Prostate gland (tissue), 2 donors: ENCODE measurements around the gene MLST8. TPM values are rescaled to one million over a fixed set of nuclear protein-coding genes. Genes with fewer than 3 reads are reported as not detected.
"Not testable (repeated sequence)": the region's sequence is repeated elsewhere in the genome, so short reads cannot be mapped to it uniquely, and the experiment has no call there.

Experiments
- DNase-seq: peaks from one replicate; pipeline ENCODE4 v3.0.0-alpha.2; 2019; ENCODE audit warnings: low spot score
- H3K27ac ChIP-seq, 2 donors: fragments of 200-600 bp; sonication (generic); 2 replicates each; pipeline ENCODE4 v1.5.1; 2017 to 2019
- H3K27me3 ChIP-seq: fragments of 200-600 bp; sonication (generic); replicated peaks from 2 replicates; pipeline ENCODE4 v1.5.1; 2019; ENCODE audit not compliant: insufficient read depth
- H3K36me3 ChIP-seq, 2 donors: fragments of 200-600 bp; sonication (generic); 1 replicate in 1 of 2; 2 replicates in 1 of 2; pipeline versions ENCODE4 v1.5.1 to v1.8.1; 2017 to 2019
- H3K4me1 ChIP-seq: fragments of 200-600 bp; sonication (generic); replicated peaks from 2 replicates; pipeline ENCODE4 v1.5.1; 2019
- H3K4me3 ChIP-seq, 2 donors: fragments of 200-600 bp; sonication (generic); 2 replicates each; pipeline ENCODE4 v1.5.1; 2017 to 2019
- H3K9me3 ChIP-seq: fragments of 200-600 bp; sonication (generic); 2 replicates; pipeline ENCODE4 v1.5.1; 2017
- POLR2A ChIP-seq: fragments of 450-650 bp; IDR thresholded peaks from one replicate; pipeline ENCODE4 v1.6.1; 2016; ENCODE audit warnings: antibody characterized with exemption, mild to moderate bottlenecking
- POLR2AphosphoS5 ChIP-seq: sonication (generic); formaldehyde crosslinking; IDR thresholded peaks from one replicate; pipeline ENCODE4 v1.6.1; 2017; ENCODE audit warnings: antibody characterized with exemption
- WGBS: methylation state at CpG from one replicate; pipeline ENCODE4 v1.1.5; 2018; 5-methylcytosine and 5-hydroxymethylcytosine counted together
- intact Hi-C: fragments of 100-400 bp; cut with DNase I; formaldehyde crosslinking; loops from one replicate; pipeline ENCODE4 v1.14.2; 2022
- total RNA-seq, 2 donors: library from RNA; depleted of rRNA; stranded (reverse); fragments of >200 nt; gene quantifications; one replicate each; pipeline ENCODE4 v1.1.0, GENCODE V29; 2016
- TF ChIP-seq, protein P1 (sequence below), 4 experiments: fragments of 200-600 bp in 2 of 4; fragments of 450-650 bp in 2 of 4; sonication (generic) in 2 of 4; IDR thresholded peaks; 1 replicate in 3 of 4; 2 replicates in 1 of 4; pipeline ENCODE4 v1.5.1; 2016 to 2019; ENCODE audit warnings: antibody characterized with exemption in 4 of 4, mild to moderate bottlenecking in 2 of 4, moderate library complexity in 2 of 4

Gene MLST8
- total RNA-seq, 2 donors from 2014 or later = 55.9 to 110 TPM

DNA sequence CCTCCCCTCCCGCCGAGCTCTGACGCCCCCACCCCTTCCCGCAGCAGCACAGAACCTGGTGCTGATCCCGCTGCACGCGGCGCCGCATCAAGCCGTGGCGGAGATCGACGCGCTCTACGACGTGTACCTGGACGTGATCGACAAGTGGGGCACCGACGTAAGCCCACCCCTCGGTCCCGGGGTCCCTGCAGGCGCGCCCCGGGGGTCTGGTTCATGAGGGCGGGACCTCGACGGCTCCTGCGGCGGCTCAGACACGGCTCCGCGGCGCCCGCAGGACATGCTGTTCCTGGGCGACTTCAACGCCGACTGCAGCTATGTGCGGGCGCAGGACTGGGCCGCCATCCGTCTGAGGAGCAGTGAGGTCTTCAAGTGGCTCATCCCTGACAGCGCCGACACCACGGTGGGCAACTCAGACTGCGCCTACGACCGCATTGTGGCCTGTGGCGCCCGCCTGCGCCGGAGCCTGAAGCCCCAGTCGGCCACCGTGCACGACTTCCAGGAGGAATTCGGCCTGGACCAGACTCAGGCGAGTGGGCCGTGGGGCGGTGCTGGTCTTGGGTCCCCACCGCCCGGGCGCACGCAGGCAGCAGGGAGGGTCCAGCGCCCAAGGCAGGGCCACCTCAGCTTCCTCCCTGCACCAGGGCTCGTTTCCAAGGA, 32.4 kb downstream of the MLST8 start:
- peaks cover 10 to 24% of the 10 kb centered on the region in 2 donors for H3K36me3 ChIP-seq
- peaks cover 10% of the 10 kb centered on the region for H3K4me1 ChIP-seq
- H3K9me3 ChIP-seq = no peaks in the 10 kb centered on the region
- no peak overlapping the region for H3K4me3 ChIP-seq
- intact Hi-C loops = no loop called here
- H3K27me3 ChIP-seq = no peaks in the 10 kb centered on the region
- no peak for DNase-seq
- 16% methylated on average over 40 of the region's 65 CpGs for WGBS
- TF ChIP-seq, protein P1, sequence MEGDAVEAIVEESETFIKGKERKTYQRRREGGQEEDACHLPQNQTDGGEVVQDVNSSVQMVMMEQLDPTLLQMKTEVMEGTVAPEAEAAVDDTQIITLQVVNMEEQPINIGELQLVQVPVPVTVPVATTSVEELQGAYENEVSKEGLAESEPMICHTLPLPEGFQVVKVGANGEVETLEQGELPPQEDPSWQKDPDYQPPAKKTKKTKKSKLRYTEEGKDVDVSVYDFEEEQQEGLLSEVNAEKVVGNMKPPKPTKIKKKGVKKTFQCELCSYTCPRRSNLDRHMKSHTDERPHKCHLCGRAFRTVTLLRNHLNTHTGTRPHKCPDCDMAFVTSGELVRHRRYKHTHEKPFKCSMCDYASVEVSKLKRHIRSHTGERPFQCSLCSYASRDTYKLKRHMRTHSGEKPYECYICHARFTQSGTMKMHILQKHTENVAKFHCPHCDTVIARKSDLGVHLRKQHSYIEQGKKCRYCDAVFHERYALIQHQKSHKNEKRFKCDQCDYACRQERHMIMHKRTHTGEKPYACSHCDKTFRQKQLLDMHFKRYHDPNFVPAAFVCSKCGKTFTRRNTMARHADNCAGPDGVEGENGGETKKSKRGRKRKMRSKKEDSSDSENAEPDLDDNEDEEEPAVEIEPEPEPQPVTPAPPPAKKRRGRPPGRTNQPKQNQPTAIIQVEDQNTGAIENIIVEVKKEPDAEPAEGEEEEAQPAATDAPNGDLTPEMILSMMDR (IDR thresholded peaks at IDR 0.05) = no peak
- TF ChIP-seq POLR2AphosphoS5 (no peak), POLR2A (no peak)
- H3K27ac ChIP-seq = no peak overlapping the region

DNA sequence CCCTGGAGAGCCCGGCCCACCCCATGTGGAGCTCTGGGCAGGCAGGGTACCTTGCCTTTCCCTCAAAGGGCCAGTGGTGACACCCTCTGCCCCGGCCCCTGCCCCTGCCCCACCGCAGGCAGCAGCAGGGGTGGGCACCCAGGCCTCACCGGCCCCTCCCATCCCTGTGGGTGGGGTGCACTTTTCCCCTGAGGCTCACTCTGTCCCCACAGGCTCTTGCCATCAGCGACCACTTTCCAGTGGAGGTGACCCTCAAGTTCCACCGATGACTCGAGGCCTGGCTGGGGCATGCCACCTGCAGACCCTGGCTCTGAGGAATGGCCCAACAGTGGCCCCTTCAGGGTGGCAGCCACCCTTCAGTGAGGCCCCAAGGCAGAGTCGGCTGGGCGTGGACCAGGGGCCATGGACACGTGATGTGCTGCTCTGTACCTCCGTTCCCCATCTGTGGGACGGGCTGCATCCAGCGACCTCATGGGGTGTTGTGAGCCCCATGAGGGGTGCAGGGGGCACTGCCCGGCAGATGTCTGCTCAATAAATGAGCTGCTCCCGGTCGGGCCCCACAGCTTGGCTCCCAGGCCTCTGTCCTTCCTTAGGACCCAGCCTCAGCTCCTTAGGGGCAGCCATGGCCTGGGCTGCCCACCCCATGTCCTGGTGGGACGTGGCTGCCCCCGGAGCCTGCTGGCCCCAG, 33.0 kb downstream of the MLST8 start:
- no peaks in the 10 kb centered on the region for H3K27me3 ChIP-seq
- TF ChIP-seq, protein P1 (IDR thresholded peaks at IDR 0.05) = no peak
- TF ChIP-seq POLR2A = no peak
- no peak for TF ChIP-seq POLR2AphosphoS5
- intact Hi-C loops = no loop called here
- H3K4me3 ChIP-seq = no peak overlapping the region
- no peaks in the 10 kb centered on the region for H3K9me3 ChIP-seq
- peaks cover 6 to 24% of the 10 kb centered on the region in 2 donors for H3K36me3 ChIP-seq
- 51% methylated on average over 9 of the region's 18 CpGs for WGBS
- peaks cover 10% of the 10 kb centered on the region for H3K4me1 ChIP-seq
- H3K27ac ChIP-seq = no peak overlapping the region
- no peak for DNase-seq

DNA sequence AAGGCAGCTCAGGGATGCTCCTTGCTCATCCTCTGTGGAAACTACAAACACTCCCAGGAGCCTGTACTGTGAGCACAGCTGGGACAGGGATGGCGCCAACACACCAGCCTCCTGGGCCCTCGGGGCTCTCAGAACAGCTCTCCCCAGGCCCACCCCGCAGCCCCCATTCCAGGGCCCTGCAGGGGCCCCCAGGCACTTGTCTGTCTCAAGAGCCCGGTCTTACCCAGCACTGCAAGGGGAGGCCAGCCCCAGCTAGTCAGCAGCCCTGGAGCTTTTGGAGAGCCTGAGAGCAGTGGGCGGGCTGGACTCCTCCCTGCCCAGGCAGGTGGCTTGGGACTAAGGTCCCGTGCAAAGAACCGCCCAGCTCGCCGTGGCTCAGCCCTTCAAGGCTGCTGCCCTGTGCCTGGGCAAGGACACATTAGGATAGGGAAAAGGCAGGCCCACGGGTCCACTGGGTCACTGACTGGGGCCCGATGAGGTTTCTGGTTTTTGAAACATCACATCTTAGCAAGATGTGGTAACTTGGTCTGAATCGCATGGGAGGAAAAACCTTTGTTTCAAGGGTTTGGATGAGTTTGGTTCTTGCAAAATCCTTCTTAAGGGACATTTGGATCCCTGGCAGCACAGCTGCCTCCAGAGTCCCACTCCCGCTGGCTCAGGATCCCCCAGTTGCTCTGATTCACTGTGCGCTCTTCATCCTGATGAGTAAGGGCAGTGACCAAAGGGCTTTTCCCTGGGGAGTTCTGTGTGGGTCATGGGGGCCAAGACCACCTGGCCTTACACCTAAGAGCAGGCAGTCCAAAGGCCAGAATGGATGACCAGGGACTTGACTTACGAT, 33.8 kb downstream of the MLST8 start:
- Histone ChIP-seq H3K27me3 (no peaks in the 10 kb centered on the region), H3K9me3 (no peaks in the 10 kb centered on the region), H3K27ac (no peak overlapping the region), H3K4me3 (no peak overlapping the region), H3K36me3 (peaks cover 3 to 19% of the 10 kb centered on the region in 2 donors), H3K4me1 (peaks cover 10% of the 10 kb centered on the region)
- intact Hi-C loops = no loop called here
- TF ChIP-seq, protein P1 (IDR thresholded peaks at IDR 0.05) = no peak
- TF ChIP-seq POLR2A (no peak), POLR2AphosphoS5 (no peak)
- WGBS = 70% methylated on average over 15 of the region's 15 CpGs
- no peak for DNase-seq

DNA sequence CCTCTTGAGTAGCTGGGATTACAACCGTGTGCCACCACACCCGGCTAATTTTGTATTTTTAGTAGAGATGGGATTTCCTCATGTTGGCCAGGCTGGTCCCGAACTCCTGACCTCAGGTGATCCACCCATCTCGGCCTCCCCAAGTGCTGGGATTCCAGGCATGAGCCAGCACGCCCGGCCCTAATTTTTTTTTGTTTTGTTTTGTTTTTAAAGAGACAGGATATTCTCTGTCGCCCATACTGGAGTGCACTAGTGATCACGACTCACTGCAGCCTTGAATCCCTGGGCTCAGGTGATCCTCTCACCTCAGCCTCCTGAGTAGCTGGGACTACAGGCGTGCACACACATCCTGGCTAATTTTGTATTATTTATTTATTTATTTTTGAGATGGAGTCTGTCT, 35.1 kb downstream of the MLST8 start:
- H3K27ac ChIP-seq, DNase-seq, H3K27me3 ChIP-seq, H3K9me3 ChIP-seq, H3K4me1 ChIP-seq, H3K4me3 ChIP-seq: not testable (repeated sequence)
- intact Hi-C loops = loop anchor here (10.0 kb wide), 1 partner anchor 216 kb away; the partner anchor contains the start of gene NHERF2
- 84% methylated on average over 9 of the region's 9 CpGs for WGBS
- H3K36me3 ChIP-seq = peaks cover 3 to 10% of the 10 kb centered on the region in 2 donors

DNA sequence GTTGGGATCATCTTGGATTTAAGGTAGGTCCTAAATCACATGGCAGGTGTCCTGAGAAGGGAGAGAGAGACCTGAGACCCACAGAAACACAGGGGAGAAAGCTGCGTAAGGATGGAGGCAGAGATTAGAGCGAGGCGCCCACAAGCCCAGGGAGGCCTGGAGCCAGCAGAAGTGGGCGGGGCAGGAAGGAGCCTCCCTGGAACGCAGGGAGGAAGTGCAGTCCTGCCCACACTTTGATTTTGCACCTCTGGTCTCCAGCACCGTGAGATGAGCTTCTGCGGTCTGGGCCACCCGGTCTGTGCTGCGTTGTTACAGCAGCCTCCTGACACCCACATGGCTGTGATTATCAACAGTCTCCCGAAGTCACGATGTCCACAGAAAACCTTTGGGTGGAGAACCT, 37.3 kb downstream of the MLST8 start:
- WGBS = 81% methylated on average over 11 of the region's 11 CpGs
- H3K36me3 ChIP-seq = peaks cover 9 to 10% of the 10 kb centered on the region in 2 donors
- no peak for TF ChIP-seq POLR2AphosphoS5
- no peak for TF ChIP-seq POLR2A
- TF ChIP-seq, protein P1 (IDR thresholded peaks at IDR 0.05) = no peak
- H3K27me3 ChIP-seq = no peaks in the 10 kb centered on the region
- H3K27ac ChIP-seq = no peak overlapping the region
- H3K9me3 ChIP-seq = no peaks in the 10 kb centered on the region
- H3K4me3 ChIP-seq = no peak overlapping the region
- intact Hi-C loops = loop anchor here (10.0 kb wide), 1 partner anchor 218 kb away; the partner anchor contains the start of gene NHERF2
- no peaks in the 10 kb centered on the region for H3K4me1 ChIP-seq
- DNase-seq = no peak
